ENCODE data around the gene DRD4.

DRD4 gene

GRCh38 chr11:615504-616319, 21.4 kb upstream of the DRD4 start, which contains the start of gene IRF7:
IRF7 (minus strand) TSS chr11:615950; CDS start chr11:615364, 586 bp downstream.
- peaks cover 12% of the 10 kb centered on the region for H3K4me1 Mint-ChIP-seq
- peak within 1 kb of the TSS; percentile 83 for H3K27ac Mint-ChIP-seq
- peak within 1 kb of the TSS; percentile 83 for H3K4me3 Mint-ChIP-seq
- H3K36me3 Mint-ChIP-seq, result no peaks in the 10 kb centered on the region
- no peaks in the 10 kb centered on the region for H3K9me3 Mint-ChIP-seq
- H3K27me3 Mint-ChIP-seq, result no peaks in the 10 kb centered on the region

DNA sequence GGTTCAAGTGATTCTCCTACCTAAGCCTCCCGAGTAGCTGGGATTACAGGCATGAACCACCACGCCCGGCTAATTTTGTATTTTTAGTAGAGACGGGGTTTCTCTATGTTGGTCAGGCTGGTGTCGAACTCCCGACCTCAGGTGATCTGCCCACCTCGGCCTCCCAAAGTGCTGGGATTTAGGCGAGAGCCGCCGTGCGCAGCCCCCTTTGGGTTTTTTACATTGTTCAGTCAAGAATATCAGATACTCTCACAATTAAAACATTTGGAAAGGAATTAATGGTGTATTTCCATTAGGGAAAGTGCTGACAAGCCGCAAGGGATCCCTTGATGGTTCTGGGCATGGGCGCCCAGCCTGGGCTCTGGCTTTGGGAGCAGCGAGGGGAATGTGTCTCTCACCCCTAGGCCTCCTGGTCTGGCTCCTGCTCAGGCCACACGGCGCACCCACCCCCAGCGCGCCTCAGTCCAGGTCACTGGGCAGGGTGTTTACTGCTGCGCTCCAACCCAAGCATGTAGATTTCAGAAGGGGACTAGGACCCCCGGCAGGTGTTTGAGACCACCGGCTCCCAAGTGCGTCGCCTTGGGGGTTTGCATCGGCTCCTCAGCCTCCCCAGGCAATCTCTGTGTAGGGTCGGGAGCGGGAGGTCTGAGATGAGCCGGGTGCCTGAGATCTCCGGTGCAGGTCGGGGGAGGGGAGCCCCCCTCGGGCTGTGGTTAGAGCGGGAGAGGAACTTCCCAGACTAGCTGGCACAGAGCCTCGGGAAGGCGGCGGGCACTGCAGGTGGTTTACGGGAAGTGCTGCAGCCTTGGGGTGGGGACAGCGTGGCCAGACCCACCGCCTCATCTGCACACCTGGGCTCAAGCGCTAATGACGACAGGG, 20.5 kb upstream of the DRD4 start:
- Mint-ChIP-seq H3K27ac (no peak overlapping the region), H3K4me3 (peak overlapping the region; percentile 83), H3K27me3 (no peaks in the 10 kb centered on the region), H3K4me1 (peaks cover 12% of the 10 kb centered on the region), H3K36me3 (no peaks in the 10 kb centered on the region), H3K9me3 (no peaks in the 10 kb centered on the region)

- no peaks in the 10 kb centered on the region for H3K9me3 Mint-ChIP-seq
- no peak overlapping the region for H3K4me3 Mint-ChIP-seq
- no peaks in the 10 kb centered on the region for H3K27me3 Mint-ChIP-seq
- H3K4me1 Mint-ChIP-seq, result peaks cover 8% of the 10 kb centered on the region
- H3K36me3 Mint-ChIP-seq, result no peaks in the 10 kb centered on the region
- H3K27ac Mint-ChIP-seq, result no peak overlapping the region
Observed at GRCh38 chr11:617199-617911, 19.7 kb upstream of the DRD4 start.

- no peaks in the 10 kb centered on the region for H3K9me3 Mint-ChIP-seq
- H3K36me3 Mint-ChIP-seq, result no peaks in the 10 kb centered on the region
- no peaks in the 10 kb centered on the region for H3K27me3 Mint-ChIP-seq
- H3K4me3 Mint-ChIP-seq, result no peak overlapping the region
- peaks cover 6% of the 10 kb centered on the region for H3K4me1 Mint-ChIP-seq
- H3K27ac Mint-ChIP-seq, result peak overlapping the region; percentile 59
Observed at GRCh38 chr11:617912-618682, 19.0 kb upstream of the DRD4 start.

GRCh38 chr11:618856-619627, 18.0 kb upstream of the DRD4 start:
- no peaks in the 10 kb centered on the region for H3K36me3 Mint-ChIP-seq
- no peaks in the 10 kb centered on the region for H3K9me3 Mint-ChIP-seq
- H3K27ac Mint-ChIP-seq, result peak overlapping the region; percentile 59
- peaks cover 5% of the 10 kb centered on the region for H3K4me1 Mint-ChIP-seq
- H3K4me3 Mint-ChIP-seq, result no peak overlapping the region
- no peaks in the 10 kb centered on the region for H3K27me3 Mint-ChIP-seq

- H3K4me1 Mint-ChIP-seq, result no peaks in the 10 kb centered on the region
- no peak overlapping the region for H3K27ac Mint-ChIP-seq
- no peaks in the 10 kb centered on the region for H3K9me3 Mint-ChIP-seq
Observed at GRCh38 chr11:619628-620050, 17.4 kb upstream of the DRD4 start.

DNA sequence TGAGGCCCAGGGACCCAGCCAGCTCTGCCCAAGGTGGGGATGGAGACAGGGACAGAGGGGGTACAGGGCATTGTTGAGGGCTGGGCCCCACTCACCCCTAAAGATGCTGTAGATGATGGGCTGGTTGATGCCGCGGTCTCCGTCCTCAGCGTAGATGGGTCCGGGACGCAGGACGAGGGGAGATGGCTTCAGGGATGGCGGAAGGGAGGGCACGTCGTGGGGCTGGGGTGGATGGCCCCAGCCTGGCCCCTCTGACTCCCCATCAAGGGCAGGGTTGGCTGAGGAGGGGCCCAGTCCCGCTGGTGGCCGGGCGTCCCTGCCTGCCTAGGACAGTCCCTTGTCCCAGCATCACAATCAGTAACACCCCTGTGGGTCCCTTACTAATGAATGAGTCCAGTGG, 16.9 kb upstream of the DRD4 start:
- H3K4me3 Mint-ChIP-seq, result no peak overlapping the region
- no peaks in the 10 kb centered on the region for H3K4me1 Mint-ChIP-seq
- H3K36me3 Mint-ChIP-seq, result no peaks in the 10 kb centered on the region
- no peak overlapping the region for H3K27ac Mint-ChIP-seq
- H3K27me3 Mint-ChIP-seq, result no peaks in the 10 kb centered on the region
- no peaks in the 10 kb centered on the region for H3K9me3 Mint-ChIP-seq

More at GRCh38 chr11:619628-620050, 17.4 kb upstream of the DRD4 start:
- no peaks in the 10 kb centered on the region for H3K36me3 Mint-ChIP-seq
- H3K4me3 Mint-ChIP-seq, result no peak overlapping the region
- no peaks in the 10 kb centered on the region for H3K27me3 Mint-ChIP-seq

- H3K4me3 Mint-ChIP-seq, result no peak overlapping the region
- H3K4me1 Mint-ChIP-seq, result no peaks in the 10 kb centered on the region
- H3K9me3 Mint-ChIP-seq, result no peaks in the 10 kb centered on the region
- no peaks in the 10 kb centered on the region for H3K36me3 Mint-ChIP-seq
- no peaks in the 10 kb centered on the region for H3K27me3 Mint-ChIP-seq
- no peak overlapping the region for H3K27ac Mint-ChIP-seq
Observed at GRCh38 chr11:620935-621814, 15.9 kb upstream of the DRD4 start.

DNA sequence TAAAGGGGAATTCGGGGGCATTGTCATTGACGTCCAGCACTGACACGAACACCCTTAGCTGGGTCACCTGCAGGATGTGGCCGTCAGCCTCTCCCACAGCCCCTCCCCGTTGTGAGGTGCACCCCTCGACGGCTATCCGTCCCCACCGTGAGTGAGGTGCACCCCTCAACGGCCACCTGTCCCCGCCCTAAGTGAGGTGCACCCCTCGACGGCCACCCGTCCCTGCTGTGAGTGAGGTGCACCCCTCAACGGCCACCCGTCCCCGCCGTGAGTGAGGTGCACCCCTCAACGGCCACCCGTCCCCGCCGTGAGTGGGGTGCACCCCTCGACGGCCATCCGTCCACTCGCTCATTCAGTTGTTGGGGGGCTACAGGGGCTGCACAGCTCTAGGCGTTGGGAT, 15.2 kb upstream of the DRD4 start:
- Mint-ChIP-seq H3K9me3 (no peaks in the 10 kb centered on the region), H3K4me3 (no peak overlapping the region), H3K36me3 (no peaks in the 10 kb centered on the region), H3K27ac (no peak overlapping the region), H3K27me3 (no peaks in the 10 kb centered on the region), H3K4me1 (no peaks in the 10 kb centered on the region)

- H3K36me3 Mint-ChIP-seq, result no peaks in the 10 kb centered on the region
- H3K4me3 Mint-ChIP-seq, result no peak overlapping the region
- H3K4me1 Mint-ChIP-seq, result peaks cover 7% of the 10 kb centered on the region
- H3K27me3 Mint-ChIP-seq, result peaks cover 6% of the 10 kb centered on the region
- no peaks in the 10 kb centered on the region for H3K9me3 Mint-ChIP-seq
- H3K27ac Mint-ChIP-seq, result no peak overlapping the region
Observed at GRCh38 chr11:623349-623869, 13.7 kb upstream of the DRD4 start.

DNA sequence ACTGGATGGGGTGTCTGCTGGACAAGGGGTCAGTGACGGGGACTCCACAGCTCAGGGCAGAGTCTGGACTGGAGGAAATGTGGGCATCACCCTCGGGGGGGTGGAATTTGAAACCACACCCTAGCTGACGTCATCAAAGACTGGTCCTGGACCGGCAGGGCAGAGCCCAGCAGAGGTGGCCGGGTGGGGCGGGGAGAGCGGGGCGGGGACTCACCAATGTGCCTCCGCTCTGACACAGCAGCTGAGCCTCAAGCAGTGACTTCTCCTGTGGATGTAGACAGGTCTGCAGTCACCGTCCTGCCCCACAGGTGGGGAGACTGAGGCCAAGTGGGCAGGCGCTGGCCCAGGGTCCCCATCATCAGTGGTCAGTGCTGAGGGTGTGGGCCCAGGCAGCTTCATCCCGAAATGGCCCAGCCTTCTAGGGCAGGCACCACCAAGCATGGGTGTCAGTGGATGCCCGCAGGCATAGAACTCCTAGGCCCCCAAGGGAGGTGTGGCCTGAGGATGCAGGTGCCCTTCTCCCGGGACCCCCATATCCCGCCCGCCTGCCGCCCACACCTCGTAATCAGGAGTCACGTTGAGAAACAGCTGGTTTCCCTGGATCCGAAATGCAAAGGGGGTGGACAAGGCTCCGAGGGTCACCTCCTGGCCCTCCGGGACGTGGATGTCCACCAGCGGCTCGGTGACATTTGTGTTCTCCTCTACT, 12.9 kb upstream of the DRD4 start:
- no peaks in the 10 kb centered on the region for H3K9me3 Mint-ChIP-seq
- H3K27ac Mint-ChIP-seq, result no peak overlapping the region
- no peak overlapping the region for H3K4me3 Mint-ChIP-seq
- no peaks in the 10 kb centered on the region for H3K36me3 Mint-ChIP-seq
- peaks cover 14% of the 10 kb centered on the region for H3K4me1 Mint-ChIP-seq
- H3K27me3 Mint-ChIP-seq, result peaks cover 11% of the 10 kb centered on the region

GRCh38 chr11:624705-625635, 12.1 kb upstream of the DRD4 start, which contains the start of gene CDHR5:
CDHR5 (minus strand) TSS chr11:624955; CDS start chr11:624902, 53 bp downstream.
- H3K36me3 Mint-ChIP-seq, result no peaks in the 10 kb centered on the region

More at GRCh38 chr11:624705-625635, 12.1 kb upstream of the DRD4 start, which contains the start of gene CDHR5:
- Mint-ChIP-seq H3K27ac (no peak within 1 kb of the TSS), H3K4me1 (peaks cover 20% of the 10 kb centered on the region), H3K9me3 (no peaks in the 10 kb centered on the region), H3K27me3 (peaks cover 11% of the 10 kb centered on the region), H3K4me3 (no peak within 1 kb of the TSS)
